Sigmoid colon (tissue), 7 donors: ENCODE measurements around the gene GEMIN7. TPM values are rescaled to one million over a fixed set of nuclear protein-coding genes. Genes with fewer than 3 reads are reported as not detected.

Experiments
- DNase-seq: peaks from one replicate; pipeline ENCODE4 v3.0.0-alpha.2; 2019
- H3K27ac ChIP-seq, 4 donors: fragments of 200-600 bp; sonication (generic); one replicate each; pipeline ENCODE4 v1.5.1; 2016 to 2019; ENCODE audit warnings: mild to moderate bottlenecking in 1 of 4
- H3K27me3 ChIP-seq, 3 donors: fragments of 200-600 bp; sonication (generic); one replicate each; pipeline ENCODE4 v1.5.1; 2019; ENCODE audit warnings: mild to moderate bottlenecking in 1 of 3
- H3K36me3 ChIP-seq, 4 donors: fragments of 200-600 bp; sonication (generic); one replicate each; pipeline ENCODE4 v1.5.1; 2016 to 2019
- H3K4me1 ChIP-seq, 4 donors: fragments of 200-600 bp; sonication (generic); one replicate each; pipeline ENCODE4 v1.5.1; 2017 to 2019
- H3K4me3 ChIP-seq, 4 donors: fragments of 200-600 bp; sonication (generic); one replicate each; pipeline ENCODE4 v1.5.1; 2017 to 2019; ENCODE audit warnings: mild to moderate bottlenecking in 2 of 4, moderate library complexity in 1 of 4
- H3K9me3 ChIP-seq, 4 donors: fragments of 200-600 bp in 3 of 4; sonication (generic) in 3 of 4; one replicate each; pipeline versions ENCODE4 v1.5.1 to v1.6.1; 2013 to 2019
- EP300 ChIP-seq, 4 donors: sonication (generic); formaldehyde crosslinking; IDR thresholded peaks; one replicate each; pipeline ENCODE4 v1.6.1; 2017; ENCODE audit warnings: antibody characterized with exemption in 4 of 4
- POLR2A ChIP-seq, 2 donors: fragments of 450-650 bp; IDR thresholded peaks; one replicate each; pipeline ENCODE4 v1.6.1; 2016; ENCODE audit warnings: antibody characterized with exemption in 2 of 2, mild to moderate bottlenecking in 2 of 2, moderate library complexity in 2 of 2
- POLR2AphosphoS5 ChIP-seq, 4 donors: sonication (generic); formaldehyde crosslinking; IDR thresholded peaks; one replicate each; pipeline ENCODE4 v1.6.1; 2017; ENCODE audit warnings: antibody characterized with exemption in 4 of 4
- WGBS, 2 donors: extraction: QIAGEN DNeasy Blood & Tissue Kit; methylation state at CpG; one replicate each; pipeline ENCODE4 v1.1.7; 2013; 5-methylcytosine and 5-hydroxymethylcytosine counted together
- intact Hi-C: fragments of 100-400 bp; cut with DNase I; formaldehyde crosslinking; loops from one replicate; pipeline ENCODE4 v1.15.1; 2023
- polyA plus RNA-seq, 3 donors: library from polyadenylated mRNA; stranded (reverse); fragments of 200-250 nt; gene quantifications; one replicate each; pipeline ENCODE4 v1.2.3, GENCODE V29; 2013
- small RNA-seq, 3 donors: library from RNA; depleted of rRNA; stranded (forward); fragments of <200 nt; gene quantifications; one replicate each; pipeline ENCODE3, GENCODE V24; 2016
- total RNA-seq, 4 donors: library from RNA; depleted of rRNA; stranded (reverse); fragments of >200 nt; gene quantifications; one replicate each; pipeline ENCODE4 v1.1.0, GENCODE V29; 2016
- TF ChIP-seq, protein P1 (sequence below), 4 experiments: fragments of 450-650 bp in 3 of 4; fragments of 200-600 bp in 1 of 4; IDR thresholded peaks; one replicate each; pipeline ENCODE4 v1.5.1; 2016 to 2019; ENCODE audit warnings: antibody characterized with exemption in 4 of 4, mild to moderate bottlenecking in 3 of 4, moderate library complexity in 2 of 4
- donor health status: healthy with polysubstance abuse.
- donor health status: Bipolar disorder and iron deficiency.
- donor health status: healthy.

GEMIN7 gene
- total and polyA plus RNA-seq, 7 donors: 10.3 to 31.2 (median 18.2) TPM

GRCh38 chr19:45140533-45140932 lies 61.5 kb downstream of the GEMIN7 start:
- TF ChIP-seq EP300 (IDR thresholded peaks at IDR 0.05) (no peak), POLR2AphosphoS5 (IDR thresholded peaks at IDR 0.05) (no peak), POLR2A (IDR thresholded peaks at IDR 0.05) (no peak)
- TF ChIP-seq, protein P1, sequence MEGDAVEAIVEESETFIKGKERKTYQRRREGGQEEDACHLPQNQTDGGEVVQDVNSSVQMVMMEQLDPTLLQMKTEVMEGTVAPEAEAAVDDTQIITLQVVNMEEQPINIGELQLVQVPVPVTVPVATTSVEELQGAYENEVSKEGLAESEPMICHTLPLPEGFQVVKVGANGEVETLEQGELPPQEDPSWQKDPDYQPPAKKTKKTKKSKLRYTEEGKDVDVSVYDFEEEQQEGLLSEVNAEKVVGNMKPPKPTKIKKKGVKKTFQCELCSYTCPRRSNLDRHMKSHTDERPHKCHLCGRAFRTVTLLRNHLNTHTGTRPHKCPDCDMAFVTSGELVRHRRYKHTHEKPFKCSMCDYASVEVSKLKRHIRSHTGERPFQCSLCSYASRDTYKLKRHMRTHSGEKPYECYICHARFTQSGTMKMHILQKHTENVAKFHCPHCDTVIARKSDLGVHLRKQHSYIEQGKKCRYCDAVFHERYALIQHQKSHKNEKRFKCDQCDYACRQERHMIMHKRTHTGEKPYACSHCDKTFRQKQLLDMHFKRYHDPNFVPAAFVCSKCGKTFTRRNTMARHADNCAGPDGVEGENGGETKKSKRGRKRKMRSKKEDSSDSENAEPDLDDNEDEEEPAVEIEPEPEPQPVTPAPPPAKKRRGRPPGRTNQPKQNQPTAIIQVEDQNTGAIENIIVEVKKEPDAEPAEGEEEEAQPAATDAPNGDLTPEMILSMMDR (IDR thresholded peaks at IDR 0.05): no peak
- intact Hi-C loops: no loop called here
- Histone ChIP-seq H3K4me3 (no peak overlapping the region), H3K36me3 (peaks cover 21 to 49% (median 31%) of the 10 kb centered on the region in 4 donors), H3K27me3 (no peaks in the 10 kb centered on the region), H3K27ac (no peak overlapping the region), H3K9me3 (no peaks in the 10 kb centered on the region), H3K4me1 (peaks cover 0 to 22% (median 21%) of the 10 kb centered on the region in 4 donors)
- WGBS, 2 donors: 91 to 93% methylated on average over 11 of the region's 11 CpGs
- DNase-seq: no peak

Small RNA genes lying within 50 kb of the gene (small RNA-seq; reads per million reads assigned to genes)
- 0 reads per million in 3 donors for gene RNU6-611P

Other genes with a start within 250 kb of the GEMIN7 start
- 10 to 100 TPM; 16.3 to 39.6 (median 27.3) TPM for gene NECTIN2, start 233.0 kb upstream of the GEMIN7 start, total RNA-seq
- 10 to 100 TPM; 15.6 to 68.6 (median 27.3) TPM for gene NECTIN2, start 233.0 kb upstream of the GEMIN7 start, polyA plus RNA-seq
- gene TOMM40, start 188.0 kb upstream of the GEMIN7 start, total RNA-seq: 10 to 100 TPM; 21.6 to 40.2 (median 33.1) TPM
- gene TOMM40, start 188.0 kb upstream of the GEMIN7 start, polyA plus RNA-seq: 10 to 100 TPM; 32.4 to 76.8 (median 32.4) TPM
- gene APOE, start 173.5 kb upstream of the GEMIN7 start, total RNA-seq: 100 to 1,000 TPM in 2 of 4 donors, 10 to 100 TPM in 2; 63.5 to 188 (median 92.2) TPM
- gene APOE, start 173.5 kb upstream of the GEMIN7 start, polyA plus RNA-seq: 100 to 1,000 TPM; 111 to 326 (median 208) TPM
- gene APOC1, start 164.7 kb upstream of the GEMIN7 start, total RNA-seq: 10 to 100 TPM in 1 of 4 donors, 1 to 10 TPM in 2, not detected in 1; 2.3 to 11.8 (median 5.8) TPM
- gene APOC1, start 164.7 kb upstream of the GEMIN7 start, polyA plus RNA-seq: 10 to 100 TPM; 46.2 to 73.3 (median 49.9) TPM
- not detected for gene APOC4, start 137.0 kb upstream of the GEMIN7 start, total RNA-seq
- gene APOC4, start 137.0 kb upstream of the GEMIN7 start, polyA plus RNA-seq: not detected
- gene APOC2, start 133.2 kb upstream of the GEMIN7 start, total RNA-seq: not detected
- gene APOC2, start 133.2 kb upstream of the GEMIN7 start, polyA plus RNA-seq: 10 to 100 TPM in 1 of 3 donors, 1 to 10 TPM in 2; 3.0 to 10.6 (median 3.3) TPM
- gene CLPTM1, start 123.9 kb upstream of the GEMIN7 start, total RNA-seq: 10 to 100 TPM; 31.6 to 51.5 (median 45.1) TPM
- 10 to 100 TPM; 22.2 to 94.0 (median 27.0) TPM for gene CLPTM1, start 123.9 kb upstream of the GEMIN7 start, polyA plus RNA-seq
- 10 to 100 TPM in 1 of 4 donors, 1 to 10 TPM in 3; 3.2 to 16.7 (median 4.1) TPM for gene RELB, start 77.8 kb upstream of the GEMIN7 start, total RNA-seq
- gene RELB, start 77.8 kb upstream of the GEMIN7 start, polyA plus RNA-seq: 10 to 100 TPM; 21.0 to 50.2 (median 30.0) TPM
- 100 to 1,000 TPM in 1 of 4 donors, 10 to 100 TPM in 3; 61.9 to 157 (median 73.7) TPM for gene CLASRP, start 40.2 kb upstream of the GEMIN7 start, total RNA-seq
- 10 to 100 TPM; 19.0 to 70.8 (median 19.2) TPM for gene CLASRP, start 40.2 kb upstream of the GEMIN7 start, polyA plus RNA-seq
- 1 to 10 TPM in 1 of 4 donors, under 1 TPM in 1, not detected in 2; 0.41 to 1.2 TPM for gene ZNF296, start 2.8 kb upstream of the GEMIN7 start, total RNA-seq
- 1 to 10 TPM; 2.8 to 5.4 (median 3.0) TPM for gene ZNF296, start 2.8 kb upstream of the GEMIN7 start, polyA plus RNA-seq
- 10 to 100 TPM; 17.8 to 23.2 (median 19.9) TPM for gene PPP1R37, start 13.9 kb downstream of the GEMIN7 start, total RNA-seq
- 10 to 100 TPM; 21.6 to 32.5 (median 22.4) TPM for gene PPP1R37, start 13.9 kb downstream of the GEMIN7 start, polyA plus RNA-seq
- gene NKPD1, start 81.7 kb downstream of the GEMIN7 start, total RNA-seq: under 1 TPM in 1 of 4 donors, not detected in 3; 0.83 TPM
- gene NKPD1, start 81.7 kb downstream of the GEMIN7 start, polyA plus RNA-seq: under 1 TPM in 1 of 3 donors, not detected in 2; 0.12 TPM
- 10 to 100 TPM; 15.1 to 36.4 (median 27.2) TPM for gene TRAPPC6A, start 99.0 kb downstream of the GEMIN7 start, total RNA-seq
- 10 to 100 TPM; 50.3 to 67.5 (median 66.1) TPM for gene TRAPPC6A, start 99.0 kb downstream of the GEMIN7 start, polyA plus RNA-seq
- gene BLOC1S3, start 99.5 kb downstream of the GEMIN7 start, total RNA-seq: 10 to 100 TPM in 1 of 4 donors, 1 to 10 TPM in 3; 6.1 to 10.9 (median 7.8) TPM
- gene BLOC1S3, start 99.5 kb downstream of the GEMIN7 start, polyA plus RNA-seq: 1 to 10 TPM; 2.8 to 7.0 (median 3.0) TPM
- gene EXOC3L2, start 166.1 kb downstream of the GEMIN7 start, total RNA-seq: under 1 TPM in 2 of 4 donors, not detected in 2; 0.14 to 0.33 TPM
- 1 to 10 TPM in 1 of 3 donors, under 1 TPM in 1, not detected in 1; 0.69 to 1.7 TPM for gene EXOC3L2, start 166.1 kb downstream of the GEMIN7 start, polyA plus RNA-seq
- 10 to 100 TPM; 12.7 to 39.9 (median 15.2) TPM for gene MARK4, start 172.0 kb downstream of the GEMIN7 start, total RNA-seq
- gene MARK4, start 172.0 kb downstream of the GEMIN7 start, polyA plus RNA-seq: 10 to 100 TPM in 1 of 3 donors, 1 to 10 TPM in 2; 6.2 to 12.3 (median 7.2) TPM
- gene CKM, start 243.6 kb downstream of the GEMIN7 start, total RNA-seq: 1 to 10 TPM in 1 of 4 donors, under 1 TPM in 3; 0.66 to 1.1 (median 0.77) TPM
- gene CKM, start 243.6 kb downstream of the GEMIN7 start, polyA plus RNA-seq: 10 to 100 TPM in 1 of 3 donors, 1 to 10 TPM in 1, under 1 TPM in 1; 0.48 to 14.4 (median 5.8) TPM